Hematopoietic multipotent progenitor cell (in vitro differentiated cells): Measurements from ENCODE around the gene BRME1. TPM values are rescaled to one million over a fixed set of nuclear protein-coding genes. Genes with fewer than 3 reads are reported as not detected.

Experiments used
- DNase-seq, 3 donors: peaks; one replicate each; pipeline ENCODE4 v3.0.0-alpha.2; 2011 to 2015; ENCODE audit warnings: low read depth in 2 of 3, low spot score in 2 of 3
- total RNA-seq: library from RNA; depleted of rRNA; stranded (reverse); fragments of >200 nt; gene quantifications from one replicate; pipeline ENCODE4 v1.2.3, GENCODE V29; 2012

Gene BRME1
- total RNA-seq, result 2.4 TPM

DNA sequence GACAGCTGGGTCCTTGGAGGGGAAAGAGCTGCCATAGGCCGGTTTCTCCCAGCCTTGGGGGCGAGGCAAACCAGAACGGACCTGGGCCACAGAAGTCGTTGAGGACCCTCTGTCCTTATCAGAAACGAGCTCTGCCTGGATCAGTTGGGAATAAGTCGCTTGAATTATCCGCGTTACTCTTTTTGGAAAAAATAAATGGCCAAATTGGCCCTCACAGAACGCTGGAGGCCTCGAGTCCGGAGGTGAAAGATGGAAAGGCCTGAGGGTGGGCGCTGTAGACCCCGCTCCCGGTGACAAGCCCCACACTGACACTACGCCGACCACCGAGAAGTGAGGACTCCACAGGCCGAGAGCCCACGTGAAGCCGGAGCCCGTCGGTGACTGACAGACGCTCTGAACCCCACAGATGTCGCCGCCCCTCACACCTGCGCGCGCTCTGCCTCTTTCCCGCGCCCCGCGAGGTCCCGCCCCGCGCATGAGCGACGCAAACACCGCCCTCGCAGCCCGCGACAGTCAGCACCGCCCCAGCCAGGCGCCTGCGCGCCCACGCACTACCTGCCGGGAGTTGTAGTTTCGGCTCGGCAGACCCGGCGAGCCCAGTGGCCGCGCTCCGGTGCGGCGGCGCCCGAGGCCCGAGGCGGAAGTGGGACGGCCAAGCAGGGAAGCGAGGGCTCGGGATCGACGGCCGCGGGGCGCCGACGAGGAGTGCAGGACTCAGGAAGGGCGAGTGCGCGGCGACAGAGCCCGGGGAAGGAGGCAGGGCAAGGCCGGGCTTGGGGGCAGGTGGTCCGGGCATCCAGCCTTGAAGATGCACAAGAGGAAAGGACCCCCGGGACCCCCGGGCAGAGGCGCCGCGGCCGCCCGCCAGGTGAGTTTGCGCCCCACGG lies at the start of gene BRME1, which contains the start of gene CC2D1A:
TSS of gene BRME1 (minus strand) at position 484 of the 887 bp plus-strand sequence. CDS start 1,225 bp downstream, outside the sequence.
TSS of gene CC2D1A (plus strand) at position 568 of the 887 bp plus-strand sequence. CDS start at position 809, 241 bp downstream.
- DNase-seq, result peak; percentile 80 to 88 (median 85)

- DNase-seq, result no peak
Observed at GRCh38 chr19:13954185-13954584, 48.3 kb upstream of the BRME1 start.

DNA sequence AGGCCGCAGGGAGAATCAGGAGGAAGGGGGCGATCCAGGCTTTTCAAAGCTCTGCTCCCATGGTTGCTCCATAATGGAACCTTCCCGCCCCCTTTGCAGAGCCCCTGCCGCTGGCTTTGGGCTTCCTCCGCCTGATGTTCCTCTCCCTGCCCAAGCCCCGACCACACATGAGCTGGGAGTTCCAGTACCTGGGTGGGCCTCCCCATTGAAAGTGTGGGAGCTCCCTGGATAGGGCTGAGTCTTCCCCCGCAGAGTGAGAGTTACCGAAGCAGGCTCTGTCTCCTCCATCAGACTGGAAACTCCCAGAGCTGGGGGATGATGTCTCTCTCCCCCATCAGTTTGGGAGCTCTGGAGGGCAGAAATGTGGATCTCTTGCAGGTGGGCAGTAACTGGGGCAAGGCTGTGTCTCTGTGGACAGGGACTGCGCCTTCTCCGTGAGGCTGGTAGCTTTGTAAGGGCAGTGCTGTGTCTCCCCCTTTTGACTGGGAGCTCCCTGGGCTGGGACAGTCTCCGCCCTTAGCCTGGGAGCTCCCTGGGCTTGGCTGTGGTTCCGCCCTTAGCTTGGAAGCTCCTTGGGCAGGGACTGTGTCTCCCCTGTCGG lies 47.1 kb upstream of the BRME1 start:
- DNase-seq, result no peak

DNA sequence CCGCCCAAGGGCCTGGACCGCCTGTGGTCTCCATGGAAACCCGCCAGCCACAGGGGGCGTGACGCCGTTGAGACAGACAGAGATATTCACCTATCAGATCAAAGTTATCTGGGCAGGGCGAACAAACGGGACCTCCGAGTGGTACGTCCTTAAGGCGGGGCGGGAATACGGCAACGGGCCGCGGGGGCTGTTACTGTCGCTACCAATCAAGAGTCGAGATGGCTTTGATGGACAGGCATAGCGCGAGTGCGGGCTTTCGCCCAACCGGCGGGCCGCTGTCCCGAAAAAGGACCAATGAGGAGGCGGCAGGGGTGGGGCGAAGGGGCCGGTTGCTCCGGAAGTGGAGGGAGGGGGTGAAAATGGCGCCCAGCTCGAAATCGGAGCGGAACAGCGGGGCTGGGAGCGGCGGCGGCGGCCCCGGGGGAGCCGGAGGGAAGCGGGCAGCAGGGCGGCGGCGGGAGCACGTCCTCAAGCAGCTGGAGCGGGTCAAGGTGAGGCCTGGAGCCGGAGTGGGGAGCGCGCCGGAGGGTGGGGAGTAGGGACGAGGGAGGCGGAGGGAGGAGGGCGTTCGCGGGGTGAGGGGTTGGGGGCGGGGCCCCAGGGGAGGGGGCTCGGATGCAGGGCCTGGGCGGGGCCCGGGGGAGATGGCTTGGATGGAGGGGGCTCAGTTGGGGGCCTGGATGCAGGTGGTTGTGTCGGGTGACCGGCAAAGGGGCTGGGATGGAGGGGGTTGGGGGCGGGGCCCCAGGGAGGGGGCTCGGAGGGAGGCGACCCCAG lies 46.4 kb upstream of the BRME1 start, which contains the start of gene DCAF15:
TSS of gene DCAF15 (plus strand) at position 356 of the 777 bp plus-strand sequence. CDS start at position 360, 4 bp downstream.
- peak; percentile 89 to 99 (median 99) for DNase-seq

DNA sequence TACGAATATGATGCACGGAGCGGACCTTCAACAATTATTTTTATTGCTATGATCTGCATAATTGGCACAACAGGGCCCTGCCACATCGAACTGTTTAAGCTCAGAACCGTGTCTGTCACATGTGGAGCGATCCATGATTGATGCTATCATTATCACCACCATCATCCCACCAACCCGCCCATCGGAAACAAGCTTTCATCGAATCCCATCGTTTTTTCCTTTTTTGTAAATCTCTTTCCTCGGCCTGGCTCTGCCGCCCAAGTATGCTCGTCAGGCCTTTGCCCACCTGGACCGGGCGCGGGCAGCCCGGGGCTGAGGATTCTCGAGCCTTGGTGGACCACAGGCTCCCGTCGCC lies 45.9 kb upstream of the BRME1 start:
- no peak for DNase-seq

DNA sequence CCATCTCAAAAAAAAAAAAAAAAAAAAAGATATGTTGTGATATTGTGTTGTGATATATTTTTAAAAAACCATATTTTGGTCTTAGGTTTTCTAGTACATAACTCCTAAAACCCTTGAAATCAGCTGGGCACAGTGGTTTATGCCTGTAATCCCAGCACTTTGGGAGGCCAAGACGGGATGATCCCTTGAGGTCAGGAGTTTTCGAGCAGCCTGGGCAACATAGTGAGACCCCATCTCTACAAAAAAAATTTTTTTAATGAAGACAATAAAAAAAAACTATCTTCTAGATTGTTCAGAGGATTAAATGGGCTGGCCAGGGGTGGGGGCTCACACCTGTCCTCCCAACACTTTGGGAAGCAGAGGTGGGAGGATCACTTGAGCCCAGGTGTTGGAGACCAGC lies 45.1 kb upstream of the BRME1 start:
- no peak for DNase-seq

GRCh38 chr19:13946414-13946813 lies 40.5 kb upstream of the BRME1 start:
- DNase-seq, result no peak

DNA sequence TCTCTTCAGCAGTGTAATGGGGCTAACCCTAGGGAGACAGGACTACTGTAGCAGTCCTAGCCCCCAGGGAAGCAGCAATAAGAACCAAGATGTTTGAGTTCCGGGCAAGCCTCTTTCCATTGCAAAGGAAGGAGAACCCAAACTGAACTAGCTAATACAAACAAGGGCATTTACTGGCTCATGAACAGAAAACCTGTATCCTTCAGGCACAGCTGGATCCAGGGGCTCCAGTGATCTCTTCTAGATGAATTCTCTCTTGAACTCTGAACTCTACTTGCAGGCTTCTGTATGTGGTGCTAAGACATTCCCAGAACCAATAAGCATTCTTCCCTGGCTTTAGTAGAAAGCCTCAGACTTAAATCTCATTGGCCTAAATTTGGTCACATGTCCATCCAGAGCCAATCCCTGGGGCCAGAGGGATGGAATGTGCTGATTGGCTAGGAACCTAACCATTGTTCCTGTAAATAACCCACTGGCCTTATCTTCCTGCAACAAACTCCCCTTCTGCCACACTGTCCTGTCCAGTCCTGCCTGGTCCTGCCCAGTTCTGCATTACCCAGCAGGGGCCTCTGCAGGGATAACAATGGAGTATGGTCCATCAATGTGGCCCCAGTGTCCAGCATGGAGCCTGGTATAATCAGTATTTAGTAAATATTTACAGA lies 36.2 kb upstream of the BRME1 start:
- DNase-seq, result no peak

DNA sequence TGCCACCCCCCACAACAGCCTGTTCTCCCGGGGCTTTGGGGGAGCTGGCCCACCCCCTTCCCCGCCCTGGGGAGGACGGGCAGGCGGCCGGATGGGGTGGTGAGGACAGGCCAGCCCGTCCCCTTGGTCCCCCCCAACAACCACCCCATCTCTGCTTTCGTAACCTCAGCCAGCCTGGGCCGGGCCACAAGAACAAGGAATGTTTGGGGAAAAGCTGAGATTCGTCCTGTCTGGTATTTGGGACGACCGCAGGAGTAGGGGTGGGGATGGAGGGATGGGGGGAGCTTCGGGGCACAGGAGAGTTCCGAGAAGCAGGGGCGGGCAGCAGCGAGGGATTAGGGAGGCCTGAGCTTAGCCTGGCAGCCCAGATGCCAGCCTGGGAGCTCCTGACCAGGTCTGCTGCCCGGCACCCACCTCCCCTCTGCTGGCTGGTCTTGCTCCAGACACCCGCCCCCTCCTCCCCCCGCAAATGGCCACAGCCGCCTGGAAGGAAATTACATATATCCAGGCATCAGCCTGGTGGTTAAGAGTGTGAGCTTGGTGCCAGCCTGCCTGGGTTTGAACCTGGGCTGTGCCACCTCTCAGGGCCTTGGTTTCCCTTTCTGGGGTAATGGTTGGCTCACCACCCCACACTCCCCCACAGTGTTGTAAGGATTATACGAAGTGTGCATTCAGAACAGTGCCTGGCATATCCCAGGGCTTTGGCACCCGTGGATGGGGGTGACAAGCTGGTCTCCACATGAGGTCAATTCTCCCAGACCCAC lies 32.6 kb upstream of the BRME1 start, which contains the start of gene PODNL1:
TSS of gene PODNL1 (minus strand) at position 117 of the 764 bp plus-strand sequence. CDS start 236 bp downstream, outside the sequence.
- peak in 1 of 3 donors; percentile 40 for DNase-seq

- DNase-seq, result no peak
Observed at GRCh38 chr19:13937479-13938300, 31.8 kb upstream of the BRME1 start.

DNA sequence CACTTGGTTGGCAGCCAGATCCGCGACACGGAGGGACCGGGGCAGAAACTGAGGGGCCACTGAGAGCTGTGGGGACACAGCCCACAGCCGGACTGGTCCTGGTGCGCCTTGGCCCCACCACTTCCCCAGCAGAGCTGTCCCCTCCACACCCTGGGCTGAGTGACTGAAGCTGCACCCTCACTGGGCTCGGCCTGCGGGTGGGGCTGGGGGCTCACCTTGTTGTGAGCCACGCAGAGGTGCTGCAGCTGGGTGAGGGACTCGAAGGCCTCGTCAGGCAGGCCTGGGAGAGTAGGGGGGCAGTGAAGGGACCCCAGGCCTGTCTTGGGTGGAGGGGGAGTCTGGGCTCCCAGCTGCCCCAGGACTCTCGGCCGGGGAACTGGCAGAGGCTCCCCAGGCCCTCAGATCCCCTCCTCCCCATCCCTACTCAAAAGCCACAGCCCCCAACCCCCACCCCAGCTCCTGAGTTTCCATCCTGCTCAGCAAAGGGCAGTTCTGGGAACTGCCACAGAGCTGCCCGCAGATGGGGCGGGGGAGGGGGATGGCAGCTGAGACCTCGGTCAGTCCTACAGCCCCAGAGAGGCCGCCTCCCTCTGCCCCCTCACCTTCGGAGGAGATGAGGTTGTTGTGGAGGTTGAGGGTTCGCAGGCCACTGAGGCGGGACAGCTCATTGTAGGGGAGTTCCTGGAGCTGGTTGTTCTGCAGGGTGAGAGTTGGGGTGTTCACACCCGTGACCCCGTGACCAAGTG lies 30.0 kb upstream of the BRME1 start:
- DNase-seq, result no peak

DNA sequence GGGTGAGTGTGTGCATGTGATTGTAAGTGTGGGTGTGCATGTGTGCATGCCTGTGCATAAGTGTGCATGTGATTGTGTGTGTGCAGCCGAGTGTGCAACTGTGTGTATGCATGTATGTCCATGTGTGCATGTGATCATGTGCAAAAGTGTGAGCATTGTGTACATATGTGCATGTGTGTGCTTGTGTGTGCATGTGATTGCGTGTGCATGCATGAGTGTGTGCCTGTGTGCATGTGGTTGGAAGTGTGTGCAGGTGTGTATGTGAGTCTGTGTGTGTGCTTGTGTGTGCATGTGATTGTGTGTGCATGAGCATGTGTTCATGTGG lies 28.8 kb upstream of the BRME1 start:
- no peak for DNase-seq

DNA sequence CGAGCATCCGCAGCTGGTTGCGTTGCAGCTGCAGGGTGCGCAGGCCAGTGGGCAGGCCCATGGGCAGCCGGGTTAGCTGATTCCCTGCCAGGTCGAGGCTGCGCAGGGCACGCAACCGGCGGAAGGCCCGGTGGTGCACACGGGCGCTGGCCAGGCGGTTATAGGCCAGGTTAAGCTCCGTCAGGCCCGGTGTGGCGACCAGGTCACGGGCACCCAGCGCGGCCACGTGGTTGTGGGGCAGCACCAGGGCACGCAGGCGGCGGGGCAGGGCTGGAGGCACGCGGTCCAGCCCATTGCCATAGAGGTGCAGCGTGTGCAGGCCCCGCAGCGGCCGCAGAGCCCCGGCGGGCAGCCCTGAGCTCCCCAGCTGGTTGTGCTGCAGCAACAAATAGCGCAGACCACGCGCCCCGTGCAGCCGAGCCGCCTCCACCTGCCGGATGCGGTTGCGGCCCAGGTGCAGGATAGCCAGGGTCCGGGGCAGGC lies 27.0 kb upstream of the BRME1 start:
- no peak for DNase-seq

DNA sequence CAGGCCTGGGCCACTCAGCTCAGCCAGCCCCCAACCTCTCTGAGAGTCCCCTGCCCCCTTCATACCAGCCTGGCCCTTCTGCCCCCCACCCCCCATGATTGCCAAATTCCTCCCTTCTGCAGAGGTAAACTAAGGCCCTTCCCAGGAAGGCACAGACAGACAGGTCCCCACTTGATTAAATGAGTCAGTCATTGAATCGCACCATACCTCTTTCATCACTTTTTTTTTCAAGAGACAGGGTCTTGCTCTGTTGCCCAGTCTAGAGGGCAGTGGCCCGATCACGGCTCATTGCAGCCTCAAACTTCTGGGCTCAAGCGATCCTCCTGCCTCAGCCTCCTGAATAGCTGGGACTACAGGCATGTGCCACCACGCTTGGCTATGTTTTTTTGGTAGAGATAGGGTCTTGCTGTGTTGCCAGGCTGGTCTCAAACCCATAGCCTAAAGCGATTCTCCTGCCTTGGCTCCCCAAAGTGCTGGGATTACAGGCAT lies 26.3 kb upstream of the BRME1 start:
- no peak for DNase-seq

- no peak for DNase-seq
Observed at GRCh38 chr19:13931391-13932148, 25.7 kb upstream of the BRME1 start.

DNA sequence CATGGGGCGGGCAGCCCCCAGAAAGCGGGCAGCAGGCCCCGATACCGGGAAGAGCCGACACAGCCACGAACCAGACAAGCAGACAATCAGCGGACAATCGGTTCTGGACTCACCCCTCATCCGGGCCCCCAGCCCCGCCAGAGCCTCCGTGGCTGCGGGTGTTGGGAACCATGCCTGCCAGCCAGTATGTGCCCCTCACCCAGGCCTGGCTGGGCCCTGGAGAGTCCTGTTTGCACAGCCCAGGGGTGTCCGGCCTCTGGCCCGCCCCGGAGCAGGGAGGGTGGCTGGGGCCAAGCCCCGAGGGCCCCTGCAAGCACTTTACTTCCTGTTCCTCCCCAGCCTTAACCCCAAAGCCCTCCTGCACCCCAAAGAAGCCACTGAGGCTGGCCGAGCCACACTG lies 24.5 kb upstream of the BRME1 start:
- no peak for DNase-seq

- DNase-seq, result no peak
Observed at GRCh38 chr19:13929956-13930355, 24.0 kb upstream of the BRME1 start.
